ENCODE results near the gene FTH1.

GRCh38 chr11:61976813-61977475 lies 9.5 kb upstream of the FTH1 start:
- TF ChIP-seq PRDM4 (CRISPR knock-in tag; IDR thresholded peaks at IDR 0.05; ENCODE audit: borderline replicate concordance) (no peak), HNRNPUL1 (IDR thresholded peaks at IDR 0.05; ENCODE audit: low read depth, low read length) (no peak), HNF4A (CRISPR knock-in tag; IDR thresholded peaks at IDR 0.05) (no peak), ZSCAN20 (CRISPR knock-in tag; IDR thresholded peaks at IDR 0.05; ENCODE audit: borderline replicate concordance) (no peak), MAX (IDR thresholded peaks at IDR 0.05) (no peak), FOXO4 (CRISPR knock-in tag; conservative IDR thresholded peaks at IDR 0.05) (no peak), CTCF (CRISPR knock-in tag; IDR thresholded peaks at IDR 0.05) (no peak)

All from HepG2 (cell line).